ENCODE data around the gene OR6J1.

- TF ChIP-seq CTCF (IDR thresholded peaks at IDR 0.05 in 8 of 11, conservative IDR thresholded peaks at IDR 0.05 in 3 of 11) (no peak), POLR2AphosphoS5 (IDR thresholded peaks at IDR 0.05) (no peak)
Observed at GRCh38 chr14:22656226-22656625, 12.1 kb upstream of the OR6J1 start.

All from spleen (tissue), 7 donors.